NT2/D1 (cell line): ENCODE data around the gene GPRC5B.

Source experiments
- DNase-seq: peaks from one replicate; pipeline ENCODE4 v3.0.0-alpha.2; 2011; ENCODE audit warnings: low read depth, low spot score
- H3K27me3 ChIP-seq: 2 replicates; pipeline ENCODE4 v1.6.0; 2011; ENCODE audit warnings: mild to moderate bottlenecking; ENCODE audit not compliant: insufficient read length, insufficient read depth
- H3K36me3 ChIP-seq: 2 replicates; pipeline ENCODE4 v1.6.1; 2011; ENCODE audit warnings: mild to moderate bottlenecking, low read length, mixed read lengths; ENCODE audit not compliant: insufficient read depth, insufficient read length
- H3K4me1 ChIP-seq: 2 replicates; pipeline ENCODE4 v1.5.1; 2011; ENCODE audit not compliant: insufficient read depth, insufficient read length
- H3K4me3 ChIP-seq: 2 replicates; pipeline ENCODE4 v1.5.1; 2011; ENCODE audit warnings: low read depth; ENCODE audit not compliant: insufficient read length
- H3K9ac ChIP-seq: 2 replicates; pipeline ENCODE4 v1.6.0; 2011; ENCODE audit warnings: low read depth; ENCODE audit not compliant: insufficient read length
- H3K9me3 ChIP-seq: 2 replicates; pipeline ENCODE4 v1.5.1; 2011; ENCODE audit warnings: mild to moderate bottlenecking, low read length; ENCODE audit not compliant: insufficient read depth
- SUZ12 ChIP-seq: IDR thresholded peaks from 2 replicates; pipeline ENCODE4 v1.6.1; 2011; ENCODE audit not compliant: insufficient read length, insufficient read depth; ENCODE audit errors: extremely low read depth
- YY1 ChIP-seq: IDR thresholded peaks from 2 replicates; pipeline ENCODE4 v1.6.1; 2011; ENCODE audit not compliant: insufficient read length, insufficient read depth
- ZNF274 ChIP-seq: IDR thresholded peaks from 2 replicates; pipeline ENCODE4 v1.6.1; 2011; ENCODE audit warnings: mild to moderate bottlenecking, low read depth, low read length

GPRC5B gene

DNA sequence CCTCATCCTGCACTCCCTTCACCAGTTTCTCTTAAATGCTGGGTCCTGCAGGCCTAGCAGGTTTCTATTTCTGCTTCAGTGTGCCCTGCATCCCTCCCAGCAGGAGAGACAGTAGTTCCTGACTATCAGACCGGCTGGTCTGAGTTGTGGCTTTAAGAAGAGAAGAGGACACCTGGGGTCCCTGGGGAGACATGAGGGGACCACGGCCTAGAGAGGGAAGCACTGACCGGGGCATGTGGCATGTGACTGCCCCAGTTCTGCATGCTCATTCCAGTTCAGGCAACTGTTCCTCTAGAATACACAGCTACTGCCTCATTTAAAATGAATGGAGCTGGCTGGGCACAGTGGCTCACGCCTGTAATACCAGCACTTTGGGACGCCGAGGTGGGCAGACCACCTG lies 61.3 kb downstream of the GPRC5B start:
- H3K9me3 ChIP-seq, result no peaks in the 10 kb centered on the region

GRCh38 chr16:19822533-19822932 lies 62.1 kb downstream of the GPRC5B start:
- TF ChIP-seq YY1, result no peak
- TF ChIP-seq ZNF274, result no peak
- no peak for TF ChIP-seq SUZ12
- no peak for DNase-seq
- H3K36me3 ChIP-seq, result no peaks in the 10 kb centered on the region
- H3K4me1 ChIP-seq, result no peaks in the 10 kb centered on the region
- H3K9me3 ChIP-seq, result no peaks in the 10 kb centered on the region
- H3K4me3 ChIP-seq, result no peak overlapping the region
- no peaks in the 10 kb centered on the region for H3K27me3 ChIP-seq
- no peak overlapping the region for H3K9ac ChIP-seq

More for the DNA sequence above, 61.3 kb downstream of the GPRC5B start:
- no peak for DNase-seq
- H3K4me3 ChIP-seq, result no peak overlapping the region
- H3K36me3 ChIP-seq, result no peaks in the 10 kb centered on the region
- TF ChIP-seq SUZ12 (no peak), YY1 (no peak), ZNF274 (no peak)
- H3K9ac ChIP-seq, result no peak overlapping the region
- no peaks in the 10 kb centered on the region for H3K4me1 ChIP-seq
- no peaks in the 10 kb centered on the region for H3K27me3 ChIP-seq

- no peak for DNase-seq
- Histone ChIP-seq H3K4me3 (no peak overlapping the region), H3K9me3 (peaks cover 7% of the 10 kb centered on the region), H3K36me3 (no peaks in the 10 kb centered on the region), H3K9ac (no peak overlapping the region), H3K27me3 (no peaks in the 10 kb centered on the region), H3K4me1 (no peaks in the 10 kb centered on the region)
- TF ChIP-seq SUZ12 (no peak), YY1 (no peak), ZNF274 (no peak)
These were observed 66.8 kb downstream of the GPRC5B start for GRCh38 chr16:19817875-19818274.

DNA sequence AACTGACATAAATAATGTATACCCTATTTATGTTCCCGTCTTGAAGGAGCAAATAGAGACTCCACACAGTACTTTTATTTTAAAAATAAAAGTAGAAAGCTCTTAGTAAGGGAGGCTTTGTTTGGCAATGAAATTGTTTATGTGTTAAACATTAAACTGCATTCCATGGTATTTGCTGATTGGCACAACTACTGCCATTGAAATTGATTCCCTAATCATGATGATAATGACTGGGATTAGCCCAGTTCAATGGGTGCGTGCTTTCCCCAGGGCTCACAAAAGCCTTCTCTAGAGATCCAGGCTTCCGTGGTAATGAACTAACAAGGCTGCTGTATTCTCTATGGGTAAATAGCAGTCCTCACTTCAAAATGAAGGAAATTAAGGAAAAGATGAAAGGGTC lies 67.5 kb downstream of the GPRC5B start:
- Histone ChIP-seq H3K9me3 (peaks cover 15% of the 10 kb centered on the region), H3K9ac (no peak overlapping the region), H3K36me3 (no peaks in the 10 kb centered on the region), H3K4me1 (no peaks in the 10 kb centered on the region), H3K4me3 (no peak overlapping the region), H3K27me3 (no peaks in the 10 kb centered on the region)
- TF ChIP-seq YY1 (no peak), ZNF274 (no peak), SUZ12 (no peak)
- no peak for DNase-seq

DNA sequence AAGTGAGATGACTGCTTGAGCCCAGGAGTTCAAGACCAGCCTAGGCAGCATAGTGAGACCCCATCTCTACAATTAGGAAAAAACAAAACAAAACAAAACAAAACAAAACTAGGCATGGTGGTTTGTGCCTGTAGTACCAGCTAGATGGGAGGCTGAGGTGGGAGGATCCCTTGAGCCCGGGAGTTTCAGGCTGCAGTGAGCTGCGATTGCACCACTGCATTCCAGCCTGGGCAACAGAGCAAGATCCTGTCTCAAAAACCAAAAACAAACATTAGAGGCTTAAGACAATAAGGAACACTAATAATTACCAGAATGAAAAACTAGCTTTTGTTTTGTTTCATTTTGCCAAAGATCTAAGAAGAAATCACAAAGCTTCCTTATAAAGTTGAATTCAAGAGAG lies 69.2 kb downstream of the GPRC5B start:
- H3K4me3 ChIP-seq, result no peak overlapping the region
- peaks cover 15% of the 10 kb centered on the region for H3K9me3 ChIP-seq
- no peaks in the 10 kb centered on the region for H3K4me1 ChIP-seq
- H3K9ac ChIP-seq, result no peak overlapping the region
- DNase-seq, result no peak
- H3K36me3 ChIP-seq, result no peaks in the 10 kb centered on the region
- H3K27me3 ChIP-seq, result no peaks in the 10 kb centered on the region
- TF ChIP-seq YY1 (no peak), SUZ12 (no peak), ZNF274 (no peak)

- no peak for DNase-seq
- no peaks in the 10 kb centered on the region for H3K4me1 ChIP-seq
- no peaks in the 10 kb centered on the region for H3K27me3 ChIP-seq
- no peak overlapping the region for H3K4me3 ChIP-seq
- TF ChIP-seq ZNF274, result no peak
- TF ChIP-seq YY1, result no peak
- no peak for TF ChIP-seq SUZ12
- H3K9me3 ChIP-seq, result peaks cover 15% of the 10 kb centered on the region
- H3K9ac ChIP-seq, result no peak overlapping the region
- no peaks in the 10 kb centered on the region for H3K36me3 ChIP-seq
These were observed 71.7 kb downstream of the GPRC5B start for GRCh38 chr16:19812986-19813385.

DNA sequence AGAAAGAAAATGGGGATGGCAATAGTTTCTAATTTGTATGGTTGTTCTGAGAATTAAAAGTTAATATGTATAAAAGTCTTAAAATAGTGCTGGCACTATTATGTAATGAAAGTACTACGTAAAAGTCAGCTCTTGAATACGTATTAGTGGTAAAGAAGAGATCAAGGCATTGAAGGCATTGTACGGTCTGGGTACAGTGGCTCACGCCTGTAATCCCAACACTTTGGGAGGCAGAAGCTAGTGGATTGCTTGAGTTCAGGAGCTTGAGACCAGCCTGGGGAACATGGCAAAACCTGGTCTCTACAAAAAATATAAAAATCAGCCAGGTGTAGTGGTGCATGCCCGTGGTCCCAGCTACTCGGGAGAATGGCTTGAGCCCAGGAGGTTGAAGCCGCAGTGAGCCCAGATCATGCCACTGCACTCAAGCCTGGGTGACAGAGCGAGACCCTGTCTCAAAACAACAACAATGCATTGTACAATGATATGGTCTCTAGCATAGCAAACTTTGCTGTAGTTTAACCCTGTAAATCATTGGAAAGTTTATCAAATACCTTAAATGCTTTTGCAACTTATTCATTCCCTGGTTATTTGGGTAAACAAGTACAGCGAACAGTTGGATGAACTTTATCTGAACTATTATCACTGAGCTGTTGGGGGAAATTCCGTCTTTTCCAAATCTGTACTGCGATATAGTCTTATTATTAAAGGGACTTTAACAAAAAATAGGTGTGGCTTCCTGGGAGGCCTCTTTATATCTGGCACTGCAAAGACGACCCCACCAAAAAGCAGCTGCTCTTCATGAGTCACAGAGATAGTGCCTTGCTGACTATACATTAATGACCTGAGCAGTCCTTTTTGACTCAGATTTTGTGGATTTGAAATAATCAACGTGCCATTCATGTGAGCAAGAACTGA lies 73.6 kb downstream of the GPRC5B start:
- no peak overlapping the region for H3K4me3 ChIP-seq
- no peak for DNase-seq

More for the DNA sequence above, 73.6 kb downstream of the GPRC5B start:
- no peak overlapping the region for H3K9ac ChIP-seq
- no peaks in the 10 kb centered on the region for H3K27me3 ChIP-seq
- no peaks in the 10 kb centered on the region for H3K4me1 ChIP-seq
- TF ChIP-seq SUZ12 (no peak), ZNF274 (no peak), YY1 (no peak)
- peaks cover 24% of the 10 kb centered on the region for H3K9me3 ChIP-seq
- no peaks in the 10 kb centered on the region for H3K36me3 ChIP-seq
